Activated CD4-positive, alpha-beta T cell treated with anti-CD3 and anti-CD28 coated beads, Interleukin-2, Interleukin-6, amounts not matched to agents 100 ng/mL and 50 ng/mL, durations not matched to agents 16 hours and 8 hours (primary cell): Measurements from ENCODE around the gene MPLKIP.
"Not testable (repeated sequence)": the region's sequence is repeated elsewhere in the genome, so short reads cannot be mapped to it uniquely, and the experiment has no call there.

Source experiments
- DNase-seq: peaks from one replicate; pipeline ENCODE4 v3.0.0-alpha.2; 2020

Gene MPLKIP

DNA sequence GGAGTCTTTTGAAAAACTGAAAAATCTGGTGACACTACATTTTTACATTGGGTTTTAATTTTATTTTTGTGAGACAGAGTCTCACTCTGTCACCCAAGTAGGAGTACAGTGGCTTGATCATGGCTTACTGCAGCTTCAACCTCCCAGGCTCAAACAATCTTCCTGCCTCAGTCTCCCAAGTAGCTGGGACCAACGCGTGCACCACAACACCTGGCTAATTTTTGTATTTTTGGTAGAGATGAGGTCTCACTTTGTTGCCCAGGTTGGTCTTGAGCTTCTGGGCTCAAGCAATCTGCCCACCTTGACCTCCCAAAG lies 11.5 kb downstream of the MPLKIP start:
- no peak for DNase-seq

DNA sequence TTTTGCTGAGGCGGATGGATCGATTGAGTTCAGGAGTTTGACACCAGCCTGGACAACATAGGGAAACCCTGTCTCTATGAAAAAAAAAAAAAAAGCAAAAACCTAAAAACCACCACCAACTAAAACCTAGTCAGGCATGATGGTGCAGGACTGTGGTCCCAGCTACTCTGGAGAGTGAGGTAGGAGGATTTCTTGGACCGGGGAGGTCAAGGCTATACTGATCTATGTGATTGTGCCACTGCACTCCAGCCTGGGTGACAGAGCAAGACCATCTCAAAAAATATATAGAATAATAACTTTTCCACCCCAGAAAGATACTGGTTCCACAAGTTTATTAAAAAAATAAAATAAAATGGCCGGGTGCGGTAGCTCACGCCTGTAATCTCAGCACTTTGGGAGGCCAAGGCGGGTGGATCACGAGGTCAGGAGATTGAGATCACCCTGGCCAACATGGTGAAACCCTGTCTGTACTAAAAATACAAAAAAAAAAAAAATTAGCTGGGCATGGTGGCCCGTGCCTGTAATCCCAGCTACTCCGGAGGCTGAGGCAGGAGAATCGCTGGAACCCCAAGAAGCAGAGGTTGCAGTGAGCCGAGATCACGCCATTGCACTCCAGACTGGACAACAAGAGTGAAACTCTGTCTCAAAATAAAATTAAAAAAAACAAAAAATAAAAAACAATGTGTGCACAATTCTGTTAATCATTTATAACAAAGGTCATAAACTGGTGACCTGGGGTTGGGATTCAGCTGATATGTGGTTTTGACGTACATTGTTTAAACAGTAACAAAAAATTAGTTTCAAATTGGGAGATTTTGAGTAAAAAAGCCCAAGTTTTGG lies 12.1 kb downstream of the MPLKIP start:
- not testable (repeated sequence) for DNase-seq

DNA sequence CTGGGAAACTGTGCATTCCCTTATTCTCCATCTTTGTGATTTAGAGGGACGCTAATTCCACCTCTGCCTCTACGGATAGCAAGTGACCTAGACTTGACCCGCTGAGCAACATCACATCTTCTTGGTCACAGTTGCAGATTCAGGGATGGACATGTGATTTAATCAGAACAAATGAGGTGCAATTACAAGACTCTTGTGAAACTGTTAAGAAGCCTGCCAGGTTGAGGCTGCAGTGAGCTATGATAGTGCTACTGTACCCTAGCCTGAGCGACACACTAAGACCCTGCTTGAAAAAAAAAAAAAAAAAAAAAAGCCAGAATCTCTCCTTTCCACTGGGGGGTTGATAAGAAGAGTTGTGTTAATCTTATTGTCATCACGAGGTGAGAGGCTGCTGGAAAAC lies 14.4 kb downstream of the MPLKIP start:
- DNase-seq = no peak

DNA sequence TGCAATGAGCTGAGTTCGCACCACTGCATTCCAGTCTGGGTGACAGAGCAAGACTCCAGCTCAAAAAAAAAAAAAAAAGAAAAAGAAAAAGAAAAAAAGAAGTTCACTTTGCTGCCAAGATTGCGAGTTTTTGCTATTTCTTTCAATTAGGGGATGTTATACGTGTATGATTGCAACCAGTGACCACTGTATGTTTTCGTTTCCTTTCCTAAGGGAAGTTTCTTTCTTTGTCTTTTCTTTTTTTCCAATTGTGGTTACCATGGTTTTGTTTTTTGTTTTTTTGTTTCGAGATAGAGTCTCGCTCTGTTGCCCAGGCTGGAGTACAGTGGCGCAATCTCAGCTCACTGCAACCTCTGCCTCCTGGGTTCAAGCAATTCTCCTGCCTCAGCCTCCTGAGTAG lies 16.2 kb downstream of the MPLKIP start:
- DNase-seq = not testable (repeated sequence)

DNA sequence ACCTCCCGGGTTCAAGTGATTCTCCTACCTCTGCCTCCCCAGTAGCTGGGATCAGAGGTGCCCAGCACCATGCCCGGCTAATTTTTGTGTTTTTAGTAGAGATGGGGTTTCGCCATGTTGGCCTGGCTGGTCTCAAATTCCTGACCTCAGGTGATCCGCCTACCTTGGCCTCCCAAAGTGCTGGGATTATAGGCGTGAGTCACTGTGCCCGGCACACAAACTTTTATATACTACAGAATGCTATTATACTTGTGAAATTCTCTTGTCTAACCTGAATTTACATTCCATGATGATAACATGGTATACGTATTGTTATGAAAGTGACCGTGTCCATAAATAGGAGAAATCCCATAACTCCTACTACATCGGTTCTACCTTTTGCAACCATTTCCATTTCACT lies 17.2 kb downstream of the MPLKIP start:
- not testable (repeated sequence) for DNase-seq

DNA sequence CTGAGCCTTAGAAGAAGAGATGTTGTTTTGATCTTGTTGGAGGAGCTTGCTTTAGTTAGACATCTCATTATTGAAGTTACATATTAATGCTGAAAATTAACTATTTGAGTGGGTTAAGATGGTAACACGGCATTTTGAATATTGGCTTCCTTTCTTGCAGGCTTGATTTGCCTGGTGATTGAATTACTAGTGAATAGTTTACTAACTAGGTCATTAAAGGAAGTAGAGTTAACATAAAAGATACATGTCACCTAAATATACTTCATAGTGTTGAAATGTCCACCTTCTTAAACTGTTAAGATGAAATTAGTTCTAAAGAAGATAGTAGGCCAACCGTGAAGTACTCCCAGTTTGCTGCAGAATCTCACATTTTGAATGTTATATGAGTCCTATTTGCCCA lies 18.5 kb downstream of the MPLKIP start:
- no peak for DNase-seq

DNA sequence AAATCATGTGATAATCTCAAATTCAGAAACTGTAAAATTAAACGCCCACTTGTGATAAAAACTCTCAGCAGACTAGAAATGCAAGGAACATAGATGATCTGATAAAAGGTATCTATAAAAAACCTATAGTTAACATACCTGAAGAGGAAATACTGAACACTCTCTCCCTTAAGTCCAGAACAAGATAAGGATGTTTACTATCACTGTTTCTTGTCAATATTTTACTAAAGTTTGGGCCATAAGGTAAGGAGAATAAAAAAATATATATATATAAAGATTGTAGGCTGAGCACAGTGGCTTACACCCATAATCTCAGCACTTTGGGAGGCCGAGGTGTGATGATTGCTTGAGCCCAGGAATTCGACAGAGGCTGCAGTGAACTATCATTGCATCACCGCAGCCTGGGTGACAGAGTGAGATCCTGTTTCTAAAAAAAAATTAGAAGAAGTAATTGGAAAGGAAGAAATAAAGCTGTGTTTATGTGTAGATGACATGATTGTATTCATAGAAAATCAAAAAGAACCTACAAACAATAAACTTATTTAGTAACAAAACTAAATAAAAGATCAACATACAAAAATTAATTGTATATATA lies 28.4 kb downstream of the MPLKIP start:
- DNase-seq = no peak

DNA sequence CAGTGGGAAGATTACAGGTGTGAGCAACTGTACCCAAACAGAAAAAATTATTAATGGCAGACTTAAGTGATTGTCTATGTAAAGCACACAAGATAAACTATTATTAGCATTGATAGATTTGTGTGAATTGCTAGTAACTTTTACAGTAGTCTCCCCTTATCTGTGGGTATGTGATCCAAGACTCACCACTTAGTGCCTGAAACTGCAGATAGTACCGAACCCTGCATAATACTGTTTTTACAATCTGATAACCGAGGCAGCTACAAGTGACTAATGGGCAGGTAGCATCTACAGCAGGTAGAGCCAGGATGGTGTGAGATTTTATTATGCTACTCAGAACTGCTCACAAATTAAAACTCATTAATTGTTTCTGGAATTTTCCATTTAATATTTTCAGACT lies 31.5 kb downstream of the MPLKIP start:
- no peak for DNase-seq

DNA sequence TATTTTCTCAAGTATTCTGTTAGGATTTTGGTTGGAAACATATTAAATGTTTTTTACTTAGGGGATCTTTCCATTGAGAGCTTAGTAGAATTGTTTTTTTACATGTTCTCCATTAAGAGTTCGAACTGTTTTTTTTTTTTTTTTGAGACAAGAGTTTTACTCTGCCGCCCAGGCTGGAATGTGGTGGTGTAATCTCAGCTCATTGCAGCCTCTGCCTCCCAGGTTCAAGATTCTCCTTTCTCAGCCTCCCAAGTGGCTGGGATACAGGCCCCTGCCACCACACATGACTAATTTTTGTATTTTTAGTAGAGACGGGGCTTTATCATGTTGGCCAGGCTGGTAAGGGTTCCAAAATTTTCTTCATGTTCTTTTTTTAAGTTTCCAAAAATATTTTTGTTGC lies 33.2 kb downstream of the MPLKIP start:
- DNase-seq = no peak

DNA sequence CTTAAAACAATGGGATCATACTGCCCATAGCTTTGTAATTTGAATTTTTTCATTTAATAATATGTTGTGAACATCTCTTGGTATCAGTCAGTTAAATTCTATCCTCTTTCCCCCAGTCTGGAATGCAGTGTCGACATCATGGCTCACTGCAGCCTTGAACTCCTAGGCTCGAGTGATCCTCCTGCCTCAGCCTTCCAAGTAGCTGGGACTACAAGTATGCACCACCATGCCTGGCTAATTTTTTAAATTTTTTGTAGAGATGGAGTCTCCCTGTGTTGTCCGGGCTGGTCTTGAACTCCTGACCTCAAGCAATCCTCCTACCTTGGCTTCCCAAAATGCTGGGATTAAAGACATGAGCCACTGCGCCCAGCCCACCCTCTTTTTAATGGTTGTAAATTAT lies 34.6 kb downstream of the MPLKIP start:
- DNase-seq = no peak

DNA sequence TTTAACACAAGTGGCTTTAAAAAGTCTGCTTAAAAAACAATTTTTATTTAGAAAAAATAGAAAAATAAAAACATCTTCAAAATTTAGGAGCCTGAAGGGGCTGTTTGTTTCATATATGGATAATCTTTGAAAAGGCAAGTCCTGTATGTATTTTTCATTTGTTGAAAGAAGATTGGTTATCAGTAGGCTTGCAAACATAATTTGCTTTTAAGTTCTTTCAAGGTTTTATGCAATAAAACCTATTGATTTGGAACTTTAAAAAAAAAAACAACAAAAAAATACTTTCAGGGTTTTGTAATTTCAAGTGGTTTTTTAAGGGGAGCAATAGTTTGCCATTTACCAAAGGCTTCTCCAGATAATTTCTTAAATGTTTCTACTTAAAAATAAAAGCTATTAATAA lies 35.6 kb downstream of the MPLKIP start:
- DNase-seq = no peak

DNA sequence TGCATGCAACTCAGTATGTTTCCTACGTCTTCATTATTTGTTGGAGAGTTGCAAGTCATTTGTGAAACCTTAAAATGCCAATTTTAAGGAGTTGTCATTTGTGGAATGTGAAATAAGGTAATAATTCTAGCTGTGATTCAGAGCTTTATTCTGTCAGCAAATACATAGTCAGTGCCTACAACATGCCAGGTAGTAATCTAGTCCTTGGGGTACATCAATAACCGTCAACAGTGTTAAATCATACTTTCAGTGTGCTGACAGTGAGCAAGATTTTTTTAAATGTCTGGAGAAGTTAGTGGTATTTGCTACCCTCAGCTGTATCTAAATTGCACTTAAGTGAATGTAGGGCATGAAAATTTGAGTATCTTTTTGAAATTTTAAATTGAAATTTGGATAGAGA lies 36.7 kb downstream of the MPLKIP start:
- DNase-seq = no peak

DNA sequence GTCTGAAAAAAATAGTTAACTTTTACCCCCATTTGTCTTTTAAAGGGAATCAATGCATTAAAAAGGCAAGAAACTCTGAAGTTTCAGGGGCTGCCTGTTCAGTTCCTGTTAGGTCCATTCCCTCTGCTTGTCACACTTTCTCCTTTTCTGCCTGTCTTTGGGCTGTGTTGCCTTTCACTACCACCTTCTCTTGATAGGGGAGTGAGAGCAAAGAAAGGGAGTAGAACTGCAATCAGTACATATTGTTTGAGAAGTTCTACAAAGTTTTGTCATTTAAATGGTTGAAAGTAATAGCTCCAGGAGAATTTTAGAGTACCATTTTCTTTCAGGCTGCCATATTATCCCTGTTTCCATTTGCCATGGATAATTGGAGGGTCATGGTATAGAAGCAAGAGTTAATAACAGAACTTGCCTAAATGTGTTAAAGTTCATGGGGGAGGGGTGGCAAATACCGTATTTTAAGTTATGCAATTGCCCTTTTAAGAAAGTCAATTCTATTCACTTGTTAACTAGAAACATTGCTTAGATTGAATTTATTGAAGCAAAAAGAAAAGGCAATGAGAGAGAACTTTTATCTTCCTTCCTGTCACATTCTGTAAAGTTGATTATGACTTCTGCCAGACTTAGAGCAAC lies 38.6 kb downstream of the MPLKIP start:
- no peak for DNase-seq

DNA sequence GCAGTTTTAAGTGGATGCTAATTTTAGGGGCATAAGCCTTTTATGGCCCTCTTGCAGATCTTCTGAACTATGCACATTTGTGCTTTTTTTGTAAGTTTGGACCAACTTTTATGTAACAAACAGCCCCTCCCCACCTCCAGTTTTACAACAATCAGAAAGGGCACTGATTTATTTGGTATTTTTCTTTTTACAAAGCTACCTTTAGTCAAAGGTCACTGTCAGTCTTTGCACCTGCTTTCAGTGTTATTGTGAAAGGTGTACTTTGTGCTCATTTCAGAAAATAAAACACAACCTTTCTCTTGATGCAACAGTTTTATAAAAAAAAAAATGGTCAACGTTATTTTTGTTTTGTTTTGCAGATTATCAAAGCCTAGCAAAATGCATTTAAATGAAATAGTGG lies 39.2 kb downstream of the MPLKIP start:
- no peak for DNase-seq

DNA sequence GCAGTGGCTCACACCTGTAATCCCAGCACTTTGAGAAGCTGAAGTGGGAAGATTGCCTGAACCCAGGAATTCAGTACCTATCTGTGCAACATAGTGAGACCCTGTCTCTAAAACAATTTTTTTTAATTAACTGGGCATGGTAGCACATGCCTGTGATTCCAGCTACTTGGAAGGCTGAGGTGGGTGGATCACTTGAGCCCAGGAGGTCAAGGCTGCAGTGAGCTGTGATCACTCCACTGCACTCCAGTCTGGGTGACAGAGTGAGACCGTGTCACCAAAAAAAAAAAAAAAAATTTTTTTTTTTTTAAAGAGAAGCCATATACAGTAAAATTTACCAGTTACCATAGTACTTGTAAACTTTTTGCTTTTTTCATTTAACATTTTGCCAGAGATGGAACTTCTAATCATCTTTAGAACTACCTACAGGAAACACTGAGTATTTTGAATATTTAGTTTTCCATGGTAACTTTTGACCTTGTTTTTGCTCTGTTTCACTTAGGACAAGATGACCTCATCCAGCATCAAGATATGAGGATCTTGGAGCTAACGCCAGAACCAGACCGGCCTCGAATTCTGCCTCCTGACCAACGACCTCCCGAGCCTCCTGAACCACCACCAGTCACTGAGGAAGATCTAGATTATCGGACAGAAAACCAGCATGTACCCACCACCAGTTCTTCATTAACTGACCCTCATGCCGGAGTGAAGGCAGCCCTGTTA lies 40.6 kb downstream of the MPLKIP start:
- no peak for DNase-seq

DNA sequence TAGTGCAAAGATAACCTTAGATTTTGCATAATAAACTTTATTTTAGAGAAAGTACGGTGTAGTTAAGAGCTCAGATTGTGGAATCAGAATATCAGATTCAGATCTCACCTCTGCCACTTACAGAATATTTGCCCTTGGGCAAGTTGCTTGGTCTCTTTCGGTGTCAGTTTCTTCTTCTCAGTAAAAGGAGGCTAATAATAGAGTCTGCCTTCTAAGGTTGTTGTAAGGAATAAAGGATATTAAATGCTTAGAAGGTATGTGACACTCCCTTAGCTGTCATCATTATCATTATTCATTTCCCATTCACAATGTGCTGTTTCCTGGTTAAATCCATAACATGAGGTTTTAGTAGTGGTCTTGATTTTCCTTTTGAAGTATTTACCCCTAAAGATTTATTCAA lies 42.2 kb downstream of the MPLKIP start:
- no peak for DNase-seq

DNA sequence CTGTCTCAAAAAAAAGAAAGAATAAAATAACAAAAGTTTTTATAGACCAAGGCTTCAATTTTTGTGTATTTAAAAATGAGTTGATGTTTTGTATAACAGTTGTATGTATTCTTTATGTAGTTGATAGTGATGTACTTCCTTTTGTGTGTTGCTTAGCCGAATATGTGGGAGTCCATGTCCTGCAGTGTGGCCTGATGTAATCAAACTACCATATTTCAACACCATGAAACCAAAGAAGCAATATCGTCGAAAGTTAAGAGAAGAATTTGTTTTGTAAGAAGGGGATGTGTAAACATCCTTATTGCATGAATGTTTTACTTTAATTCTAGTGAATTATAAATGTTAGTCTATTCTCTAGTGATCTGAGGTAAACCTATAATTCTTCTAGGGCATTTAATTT lies 56.6 kb downstream of the MPLKIP start:
- no peak for DNase-seq
